HG03521 (cell line): ENCODE measurements around the gene GOLGA3.

Experiments
- ATAC-seq: cut with Tn5 transposase; IDR thresholded peaks from one replicate; pipeline ENCODE4 v1.9.1; 2021; ENCODE audit warnings: mild to moderate bottlenecking, moderate library complexity; ENCODE audit not compliant: unreplicated experiment

The GOLGA3 gene

GRCh38 chr12:132724506-132725241 lies 104.0 kb downstream of the GOLGA3 start:
- no peak for ATAC-seq

- no peak for ATAC-seq
These were observed 104.9 kb downstream of the GOLGA3 start for GRCh38 chr12:132723764-132724140.

GRCh38 chr12:132723015-132723763 lies 105.5 kb downstream of the GOLGA3 start:
- no peak for ATAC-seq

- ATAC-seq = no peak
These were observed 107.9 kb downstream of the GOLGA3 start for GRCh38 chr12:132720606-132721345.

GRCh38 chr12:132719954-132720324 lies 108.7 kb downstream of the GOLGA3 start:
- ATAC-seq = no peak

GRCh38 chr12:132719141-132719953 lies 109.3 kb downstream of the GOLGA3 start:
- ATAC-seq = no peak
